HUES48 (cell line): ENCODE data around the gene STPG3.
A peak's percentile ranks its signal among the peaks of the same experiment; 100 is the strongest.

Experiments
- H3K27ac ChIP-seq: one replicate; pipeline ENCODE4 v1.7.0; 2013; ENCODE audit warnings: low read depth, low read length, inconsistent platforms
- H3K27me3 ChIP-seq: 2 replicates; pipeline ENCODE4 v1.6.1; 2013; ENCODE audit warnings: mild to moderate bottlenecking, low read length; ENCODE audit not compliant: control insufficient read depth, insufficient read depth
- H3K36me3 ChIP-seq: 2 replicates; pipeline ENCODE4 v1.6.1; 2013; ENCODE audit warnings: low read length; ENCODE audit not compliant: control insufficient read depth, insufficient read depth
- H3K4me1 ChIP-seq: 2 replicates; pipeline ENCODE4 v1.6.1; 2013; ENCODE audit warnings: mild to moderate bottlenecking, low read length; ENCODE audit not compliant: control insufficient read depth, insufficient read depth
- H3K4me3 ChIP-seq: 2 replicates; pipeline ENCODE4 v1.5.1; 2013; ENCODE audit warnings: mild to moderate bottlenecking, low read depth, low read length
- H3K9ac ChIP-seq: 2 replicates; pipeline ENCODE4 v1.6.1; 2013; ENCODE audit warnings: mild to moderate bottlenecking, low read depth, low read length, moderate library complexity
- H3K9me3 ChIP-seq: 2 replicates; pipeline ENCODE4 v1.6.1; 2013; ENCODE audit warnings: low read length; ENCODE audit not compliant: control insufficient read depth, insufficient read depth

Gene STPG3

GRCh38 chr9:137251194-137251461 lies at the start of gene STPG3:
Gene STPG3 (plus strand): TSS chr9:137251286. CDS start chr9:137251287, 1 bp downstream.
- peaks cover 9% of the 10 kb centered on the region for H3K4me1 ChIP-seq
- no peak within 1 kb of the TSS for H3K9ac ChIP-seq
- no peaks in the 10 kb centered on the region; the same call in none of the 2 replicates for H3K27me3 ChIP-seq
- H3K27ac ChIP-seq = no peak within 1 kb of the TSS
- no peaks in the 10 kb centered on the region for H3K9me3 ChIP-seq
- H3K36me3 ChIP-seq = peaks cover 1% of the 10 kb centered on the region; the same call in 1 of the 2 replicates
- H3K4me3 ChIP-seq = no peak within 1 kb of the TSS

DNA sequence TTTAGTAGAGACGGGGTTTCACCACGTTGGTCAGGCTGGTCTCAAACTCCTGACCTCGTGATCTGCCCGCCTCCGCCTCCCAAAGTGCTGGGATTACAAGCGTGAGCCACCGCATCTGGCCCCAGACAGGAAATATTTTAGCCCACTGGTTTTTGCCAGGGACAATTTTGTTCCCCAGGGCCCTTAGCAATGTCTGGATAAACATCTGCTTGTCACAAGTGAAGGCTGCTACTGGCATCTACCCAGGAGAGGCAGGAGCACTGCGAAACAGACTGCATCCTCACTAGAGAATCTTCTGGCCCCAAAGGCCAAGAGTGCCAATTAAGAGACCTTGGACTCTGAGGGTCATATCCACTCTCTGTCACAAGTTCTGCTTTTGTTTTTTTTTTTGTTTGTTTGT lies 48.1 kb upstream of the STPG3 start:
- H3K27ac ChIP-seq = no peak overlapping the region
- peaks cover 6% of the 10 kb centered on the region; the same call in 1 of the 2 replicates for H3K36me3 ChIP-seq
- no peak overlapping the region for H3K4me3 ChIP-seq
- H3K4me1 ChIP-seq = peaks cover 10% of the 10 kb centered on the region; the same call in 1 of the 2 replicates
- no peak overlapping the region for H3K9ac ChIP-seq
- H3K9me3 ChIP-seq = no peaks in the 10 kb centered on the region
- no peaks in the 10 kb centered on the region for H3K27me3 ChIP-seq

DNA sequence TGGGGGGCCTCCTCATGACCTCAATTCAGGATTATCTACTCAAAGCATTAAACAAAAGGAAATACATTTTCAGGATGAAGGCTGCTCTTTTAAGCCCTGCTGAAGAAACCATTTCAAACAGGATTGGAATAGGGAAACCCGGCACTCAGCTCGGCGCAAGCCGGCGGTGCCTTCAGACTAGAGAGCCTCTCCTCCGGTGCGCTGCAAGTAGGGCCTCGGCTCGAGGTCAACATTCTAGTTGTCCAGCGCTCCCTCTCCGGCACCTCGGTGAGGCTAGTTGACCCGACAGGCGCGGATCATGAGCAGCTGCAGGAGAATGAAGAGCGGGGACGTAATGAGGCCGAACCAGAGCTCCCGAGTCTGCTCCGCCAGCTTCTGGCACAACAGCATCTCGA lies 46.4 kb upstream of the STPG3 start:
- Histone ChIP-seq H3K9me3 (no peaks in the 10 kb centered on the region), H3K36me3 (peaks cover 13% of the 10 kb centered on the region), H3K27ac (no peak overlapping the region), H3K9ac (peak overlapping the region; percentile 89), H3K4me3 (peak overlapping the region; percentile 82), H3K4me1 (peaks cover 10% of the 10 kb centered on the region; the same call in 1 of the 2 replicates), H3K27me3 (no peaks in the 10 kb centered on the region)

DNA sequence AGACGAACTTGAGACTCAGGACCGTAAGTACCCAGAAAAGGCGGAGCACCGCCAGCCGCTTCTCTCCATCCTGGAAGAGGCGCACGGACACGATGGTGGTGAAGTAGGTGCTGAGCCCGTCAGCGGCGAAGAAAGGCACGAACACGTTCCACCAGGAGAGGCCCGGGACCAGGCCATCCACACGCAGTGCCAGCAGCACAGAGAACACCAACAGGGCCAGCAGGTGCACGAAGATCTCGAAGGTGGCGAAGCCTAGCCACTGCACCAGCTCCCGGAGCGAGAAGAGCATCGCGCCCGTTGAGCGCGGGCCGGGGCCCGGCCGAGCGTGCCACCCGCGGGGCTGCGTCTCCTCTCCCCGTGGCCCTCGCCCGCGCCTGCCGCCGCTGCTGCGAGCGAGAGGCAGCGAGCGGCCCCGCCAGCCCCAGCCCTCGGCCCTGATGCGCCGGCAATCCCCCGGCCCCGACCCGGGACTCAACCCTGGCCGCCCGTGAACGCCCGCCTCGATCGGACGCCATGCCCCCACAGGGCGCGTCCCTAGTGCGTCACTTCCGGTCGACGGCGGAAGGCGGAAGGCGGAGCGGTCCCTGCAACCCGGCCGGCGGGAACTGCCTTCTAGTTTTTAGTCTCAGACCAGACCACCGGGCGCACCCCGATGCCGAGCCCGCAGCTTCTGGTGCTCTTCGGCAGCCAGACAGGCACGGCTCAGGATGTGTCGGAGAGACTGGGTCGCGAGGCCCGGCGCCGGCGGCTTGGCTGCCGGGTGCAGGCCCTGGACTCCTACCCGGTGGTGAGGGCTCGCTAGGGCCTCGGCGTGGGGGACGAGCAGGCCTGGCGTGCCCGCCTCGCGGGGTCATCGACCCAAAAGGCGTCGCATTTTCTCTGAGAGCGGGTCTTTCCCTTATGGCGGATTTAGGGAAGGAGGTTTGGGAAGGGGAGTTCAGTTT lies 45.7 kb upstream of the STPG3 start, which contains the start of the genes NDOR1 and TMEM203:
NDOR1 (plus strand) TSS at position 575 of the 944 bp plus-strand sequence; CDS start at position 653, 78 bp downstream.
TMEM203 (minus strand) TSS at position 523 of the 944 bp plus-strand sequence; CDS start at position 289, 234 bp downstream.
- Histone ChIP-seq H3K27ac (peak within 1 kb of the TSS; percentile 75), H3K4me1 (peaks cover 10% of the 10 kb centered on the region; the same call in 1 of the 2 replicates), H3K36me3 (peaks cover 16% of the 10 kb centered on the region), H3K27me3 (no peaks in the 10 kb centered on the region), H3K9ac (peak within 1 kb of the TSS; percentile 89), H3K4me3 (peak within 1 kb of the TSS; percentile 82), H3K9me3 (no peaks in the 10 kb centered on the region)

- H3K4me3 ChIP-seq = peak overlapping the region; percentile 82
- H3K36me3 ChIP-seq = peaks cover 19% of the 10 kb centered on the region
- peaks cover 5% of the 10 kb centered on the region; the same call in 1 of the 2 replicates for H3K4me1 ChIP-seq
- H3K27ac ChIP-seq = no peak overlapping the region
- H3K27me3 ChIP-seq = no peaks in the 10 kb centered on the region
- no peaks in the 10 kb centered on the region for H3K9me3 ChIP-seq
- H3K9ac ChIP-seq = no peak overlapping the region
These were observed 44.5 kb upstream of the STPG3 start for GRCh38 chr9:137206602-137207001.

GRCh38 chr9:137211532-137211931 lies 39.6 kb upstream of the STPG3 start:
- Histone ChIP-seq H3K27me3 (no peaks in the 10 kb centered on the region), H3K9me3 (no peaks in the 10 kb centered on the region), H3K36me3 (peaks cover 51% of the 10 kb centered on the region), H3K9ac (no peak overlapping the region), H3K27ac (no peak overlapping the region), H3K4me3 (no peak overlapping the region), H3K4me1 (no peaks in the 10 kb centered on the region)

DNA sequence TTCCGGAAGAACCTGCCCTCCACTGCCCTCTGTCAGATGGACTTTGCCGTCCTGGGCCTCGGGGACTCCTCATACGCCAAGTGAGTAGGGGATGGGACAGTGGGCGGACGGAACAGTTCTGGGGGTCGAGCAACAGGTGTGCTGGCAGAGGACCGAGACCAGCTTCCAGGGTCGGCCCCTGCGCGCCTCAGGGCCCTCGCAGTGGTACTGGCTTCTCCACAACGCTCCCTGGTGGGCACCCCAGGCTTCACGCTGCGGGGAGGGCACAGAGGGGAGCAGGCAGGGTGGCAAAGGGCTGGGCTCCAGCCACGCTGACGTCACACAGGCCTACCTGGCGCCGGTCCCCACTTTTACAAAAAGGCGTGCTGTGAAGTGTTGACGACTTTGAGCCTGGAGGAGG lies 38.6 kb upstream of the STPG3 start:
- H3K27ac ChIP-seq = no peak overlapping the region
- H3K9ac ChIP-seq = no peak overlapping the region
- no peak overlapping the region for H3K4me3 ChIP-seq
- no peaks in the 10 kb centered on the region for H3K4me1 ChIP-seq
- H3K36me3 ChIP-seq = peaks cover 50% of the 10 kb centered on the region
- no peaks in the 10 kb centered on the region for H3K9me3 ChIP-seq
- no peaks in the 10 kb centered on the region for H3K27me3 ChIP-seq

DNA sequence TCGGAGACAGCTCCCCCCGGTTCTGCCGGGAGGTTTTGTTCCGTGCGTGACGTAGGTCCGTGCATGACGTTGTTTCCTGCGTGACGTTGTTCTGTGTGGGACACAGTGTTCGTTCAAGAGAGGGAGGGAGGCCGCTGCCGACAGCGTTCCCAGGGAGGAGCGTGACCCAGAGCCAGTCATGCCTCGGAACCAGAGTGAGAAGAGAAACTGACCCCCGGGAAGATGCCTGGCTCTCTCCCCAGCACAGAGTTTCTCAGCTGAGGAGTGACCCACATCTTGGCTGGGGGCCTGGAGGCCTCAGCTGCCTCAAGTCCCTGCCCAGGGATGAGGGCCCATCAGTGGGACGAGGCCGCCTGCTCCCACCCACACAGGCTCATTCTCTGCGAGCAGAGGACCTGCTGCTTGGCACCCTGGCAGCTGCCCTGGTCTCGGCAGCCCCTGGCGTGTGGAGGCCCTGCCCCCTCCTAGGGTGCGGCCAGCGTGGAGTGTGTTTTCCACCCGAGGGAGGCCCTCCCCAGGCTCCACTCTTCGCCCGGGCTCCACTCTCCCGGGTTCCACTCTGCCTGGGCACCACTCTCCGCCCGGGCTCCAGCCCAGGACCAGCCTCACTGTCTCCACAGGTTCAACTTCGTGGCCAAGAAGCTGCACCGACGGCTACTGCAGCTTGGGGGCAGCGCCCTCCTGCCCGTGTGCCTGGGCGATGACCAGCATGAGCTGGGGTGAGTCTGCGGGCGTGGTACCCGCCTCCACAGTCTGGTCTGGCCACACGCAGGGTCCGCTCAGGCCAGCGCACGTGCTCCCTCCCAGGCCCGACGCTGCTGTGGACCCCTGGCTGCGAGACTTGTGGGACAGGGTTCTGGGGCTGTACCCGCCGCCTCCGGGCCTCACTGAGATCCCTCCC lies 37.7 kb upstream of the STPG3 start:
- Histone ChIP-seq H3K27me3 (no peaks in the 10 kb centered on the region), H3K9ac (no peak overlapping the region), H3K9me3 (no peaks in the 10 kb centered on the region), H3K36me3 (peaks cover 47% of the 10 kb centered on the region), H3K4me3 (no peak overlapping the region), H3K27ac (no peak overlapping the region), H3K4me1 (no peaks in the 10 kb centered on the region)

DNA sequence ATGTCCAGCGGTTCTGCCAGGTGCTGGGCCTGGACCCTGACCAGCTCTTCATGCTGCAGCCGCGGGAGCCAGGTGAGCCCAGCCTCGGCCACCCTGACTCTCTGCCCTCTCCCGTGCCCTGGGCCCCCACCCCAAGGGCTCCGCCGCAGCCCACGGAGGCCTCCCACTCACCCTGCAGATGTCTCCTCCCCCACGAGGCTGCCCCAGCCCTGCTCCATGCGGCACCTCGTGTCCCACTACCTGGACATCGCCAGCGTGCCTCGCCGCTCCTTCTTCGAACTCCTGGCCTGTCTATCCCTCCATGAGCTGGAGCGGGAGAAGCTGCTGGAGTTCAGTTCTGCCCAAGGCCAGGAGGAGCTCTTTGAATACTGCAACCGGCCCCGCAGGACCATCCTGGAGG lies 36.5 kb upstream of the STPG3 start:
- Histone ChIP-seq H3K9ac (no peak overlapping the region), H3K9me3 (no peaks in the 10 kb centered on the region), H3K36me3 (peaks cover 40% of the 10 kb centered on the region), H3K4me1 (no peaks in the 10 kb centered on the region), H3K27ac (no peak overlapping the region), H3K4me3 (no peak overlapping the region), H3K27me3 (no peaks in the 10 kb centered on the region)

DNA sequence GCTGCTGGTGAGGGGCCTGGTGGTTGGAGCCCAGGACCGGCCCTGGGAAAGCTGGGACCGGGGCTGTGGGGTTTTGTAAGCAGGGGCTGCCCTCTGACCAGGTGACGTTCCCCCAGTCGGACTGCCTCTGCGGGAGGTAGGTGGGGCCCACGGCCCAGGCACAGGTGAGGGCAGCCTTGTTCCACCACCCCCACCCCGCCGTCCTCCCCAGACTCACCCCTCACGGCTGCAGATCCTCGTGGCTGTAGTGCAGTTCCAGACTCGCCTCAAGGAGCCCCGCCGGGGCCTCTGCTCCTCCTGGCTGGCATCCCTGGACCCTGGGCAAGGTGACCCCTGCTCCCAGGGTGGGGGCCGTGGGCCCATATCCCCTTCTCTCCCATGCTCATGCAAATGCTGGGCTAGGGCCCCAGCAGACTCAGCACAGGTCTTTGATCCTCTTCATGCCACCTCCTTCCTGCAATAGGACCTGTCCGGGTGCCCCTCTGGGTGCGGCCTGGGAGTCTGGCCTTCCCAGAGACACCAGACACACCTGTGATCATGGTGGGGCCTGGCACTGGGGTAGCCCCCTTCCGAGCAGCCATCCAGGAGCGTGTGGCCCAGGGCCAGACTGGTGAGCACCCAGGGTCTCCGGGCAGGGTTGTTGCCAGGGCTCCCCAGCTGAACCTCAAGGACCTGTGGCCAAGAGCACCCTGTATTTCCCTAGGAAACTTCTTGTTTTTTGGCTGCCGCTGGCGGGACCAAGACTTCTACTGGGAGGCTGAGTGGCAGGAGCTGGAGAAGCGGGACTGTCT lies 35.7 kb upstream of the STPG3 start:
- Histone ChIP-seq H3K9me3 (no peaks in the 10 kb centered on the region), H3K27ac (no peak overlapping the region), H3K9ac (no peak overlapping the region), H3K27me3 (no peaks in the 10 kb centered on the region), H3K4me3 (no peak overlapping the region), H3K36me3 (peaks cover 36% of the 10 kb centered on the region), H3K4me1 (no peaks in the 10 kb centered on the region)
